Tibial nerve (tissue), 4 donors: ENCODE measurements around the gene HS3ST6. TPM values are rescaled to one million over a fixed set of nuclear protein-coding genes. Genes with fewer than 3 reads are reported as not detected.
A peak's percentile ranks its signal among the peaks of the same experiment; 100 is the strongest.

Experiments
- DNase-seq, 2 donors: peaks; one replicate each; pipeline ENCODE4 v3.0.0-alpha.2; 2019; ENCODE audit warnings: low spot score in 2 of 2
- H3K27ac ChIP-seq, 4 donors: fragments of 200-600 bp; sonication (generic) in 3 of 4; one replicate each; pipeline ENCODE4 v1.5.1; 2017 to 2019; ENCODE audit warnings: mild to moderate bottlenecking in 1 of 4
- H3K27me3 ChIP-seq, 2 donors: fragments of 200-600 bp; sonication (generic) in 1 of 2; one replicate each; pipeline versions ENCODE4 v1.5.1 to v1.6.0; 2017 to 2019
- H3K36me3 ChIP-seq, 3 donors: fragments of 200-600 bp; sonication (generic); one replicate each; pipeline ENCODE4 v1.5.1; 2018 to 2019
- H3K4me1 ChIP-seq, 4 donors: fragments of 200-600 bp; sonication (generic) in 3 of 4; one replicate each; pipeline ENCODE4 v1.5.1; 2017 to 2019
- H3K4me3 ChIP-seq, 4 donors: fragments of 200-600 bp; sonication (generic) in 3 of 4; one replicate each; pipeline ENCODE4 v1.5.1; 2017 to 2019; ENCODE audit warnings: mild to moderate bottlenecking in 1 of 4, moderate library complexity in 1 of 4
- H3K9me3 ChIP-seq, 4 donors: fragments of 200-600 bp; sonication (generic) in 3 of 4; one replicate each; pipeline ENCODE4 v1.5.1; 2017 to 2019
- EP300 ChIP-seq, 2 donors: sonication (generic); formaldehyde crosslinking; IDR thresholded peaks; one replicate each; pipeline ENCODE4 v1.6.1; 2017; ENCODE audit warnings: antibody characterized with exemption in 2 of 2, mild to moderate bottlenecking in 1 of 2
- POLR2A ChIP-seq, 2 donors: fragments of 450-650 bp; IDR thresholded peaks; one replicate each; pipeline ENCODE4 v1.6.1; 2017; ENCODE audit warnings: antibody characterized with exemption in 2 of 2, mild to moderate bottlenecking in 2 of 2, moderate library complexity in 2 of 2
- WGBS, 2 donors: methylation state at CpG; one replicate each; pipeline ENCODE4 v1.1.5; 2018; 5-methylcytosine and 5-hydroxymethylcytosine counted together
- small RNA-seq: library from RNA; depleted of rRNA; stranded (forward); fragments of <200 nt; gene quantifications from one replicate; pipeline ENCODE3, GENCODE V24; 2016
- total RNA-seq, 4 donors: library from RNA; depleted of rRNA; stranded (reverse); fragments of >200 nt; gene quantifications; one replicate each; pipeline ENCODE4 v1.1.0, GENCODE V29; 2016
- TF ChIP-seq, protein P1 (sequence below), 5 experiments: fragments of 200-600 bp in 3 of 5; fragments of 450-650 bp in 2 of 5; sonication (generic) in 3 of 5; IDR thresholded peaks; one replicate each; pipeline ENCODE4 v1.5.1; 2016 to 2019; ENCODE audit warnings: antibody characterized with exemption in 5 of 5, mild to moderate bottlenecking in 3 of 5, moderate library complexity in 2 of 5

The HS3ST6 gene
- total RNA-seq, 4 donors from 2014 or later, result not detected

GRCh38 chr16:1865902-1866690 lies 52.1 kb downstream of the HS3ST6 start:
- WGBS, 2 donors, result 66 to 69% methylated on average over 6 of the region's 6 CpGs
- no peaks in the 10 kb centered on the region for H3K4me1 ChIP-seq
- no peak for TF ChIP-seq POLR2A (IDR thresholded peaks at IDR 0.05)
- no peak overlapping the region for H3K27ac ChIP-seq
- no peaks in the 10 kb centered on the region for H3K9me3 ChIP-seq
- no peak overlapping the region for H3K4me3 ChIP-seq
- H3K27me3 ChIP-seq, result peaks cover 0 to 40% of the 10 kb centered on the region in 2 donors
- DNase-seq, result no peak
- no peaks in the 10 kb centered on the region for H3K36me3 ChIP-seq

- Histone ChIP-seq H3K9me3 (no peaks in the 10 kb centered on the region), H3K27ac (no peak overlapping the region), H3K4me1 (no peaks in the 10 kb centered on the region), H3K36me3 (no peaks in the 10 kb centered on the region), H3K4me3 (no peak overlapping the region), H3K27me3 (peaks cover 0 to 61% of the 10 kb centered on the region in 2 donors)
- no peak for DNase-seq
- 10% methylated on average over 4 of the region's 4 CpGs for WGBS, 2 donors
- no peak for TF ChIP-seq EP300 (IDR thresholded peaks at IDR 0.05)
- TF ChIP-seq, protein P1, sequence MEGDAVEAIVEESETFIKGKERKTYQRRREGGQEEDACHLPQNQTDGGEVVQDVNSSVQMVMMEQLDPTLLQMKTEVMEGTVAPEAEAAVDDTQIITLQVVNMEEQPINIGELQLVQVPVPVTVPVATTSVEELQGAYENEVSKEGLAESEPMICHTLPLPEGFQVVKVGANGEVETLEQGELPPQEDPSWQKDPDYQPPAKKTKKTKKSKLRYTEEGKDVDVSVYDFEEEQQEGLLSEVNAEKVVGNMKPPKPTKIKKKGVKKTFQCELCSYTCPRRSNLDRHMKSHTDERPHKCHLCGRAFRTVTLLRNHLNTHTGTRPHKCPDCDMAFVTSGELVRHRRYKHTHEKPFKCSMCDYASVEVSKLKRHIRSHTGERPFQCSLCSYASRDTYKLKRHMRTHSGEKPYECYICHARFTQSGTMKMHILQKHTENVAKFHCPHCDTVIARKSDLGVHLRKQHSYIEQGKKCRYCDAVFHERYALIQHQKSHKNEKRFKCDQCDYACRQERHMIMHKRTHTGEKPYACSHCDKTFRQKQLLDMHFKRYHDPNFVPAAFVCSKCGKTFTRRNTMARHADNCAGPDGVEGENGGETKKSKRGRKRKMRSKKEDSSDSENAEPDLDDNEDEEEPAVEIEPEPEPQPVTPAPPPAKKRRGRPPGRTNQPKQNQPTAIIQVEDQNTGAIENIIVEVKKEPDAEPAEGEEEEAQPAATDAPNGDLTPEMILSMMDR (IDR thresholded peaks at IDR 0.05), result peak; percentile 27 to 67 (median 51)
Measured at GRCh38 chr16:1863681-1864460, 54.3 kb downstream of the HS3ST6 start.

- TF ChIP-seq, protein P1 (IDR thresholded peaks at IDR 0.05), result no peak
- TF ChIP-seq POLR2A (IDR thresholded peaks at IDR 0.05) (no peak), EP300 (IDR thresholded peaks at IDR 0.05) (no peak)
- WGBS, 2 donors, result 77 to 81% methylated on average over 9 of the region's 9 CpGs
- H3K27me3 ChIP-seq, result peaks cover 0 to 70% of the 10 kb centered on the region in 2 donors
Measured at GRCh38 chr16:1862394-1862793, 55.8 kb downstream of the HS3ST6 start.

GRCh38 chr16:1861730-1862129 lies 56.5 kb downstream of the HS3ST6 start:
- H3K4me1 ChIP-seq, result no peaks in the 10 kb centered on the region
- no peak overlapping the region for H3K4me3 ChIP-seq
- no peak overlapping the region for H3K27ac ChIP-seq
- 70 to 76% methylated on average over 5 of the region's 5 CpGs for WGBS, 2 donors
- no peaks in the 10 kb centered on the region for H3K36me3 ChIP-seq
- no peak for DNase-seq
- TF ChIP-seq, protein P1 (IDR thresholded peaks at IDR 0.05), result no peak
- TF ChIP-seq EP300 (IDR thresholded peaks at IDR 0.05) (no peak), POLR2A (IDR thresholded peaks at IDR 0.05) (no peak)
- peaks cover 0 to 77% of the 10 kb centered on the region in 2 donors for H3K27me3 ChIP-seq
- no peaks in the 10 kb centered on the region for H3K9me3 ChIP-seq

More at GRCh38 chr16:1862394-1862793, 55.8 kb downstream of the HS3ST6 start:
- Histone ChIP-seq H3K9me3 (no peaks in the 10 kb centered on the region), H3K36me3 (no peaks in the 10 kb centered on the region), H3K4me1 (no peaks in the 10 kb centered on the region), H3K27ac (no peak overlapping the region), H3K4me3 (no peak overlapping the region)
- no peak for DNase-seq

Small RNA genes lying within 50 kb of the gene (small RNA-seq; reads per million reads assigned to genes)
- gene SNORA10 (not detected), gene SNORA64 (not detected)

Other genes starting within 250 kb of the HS3ST6 start
- 10 to 100 TPM; 15.0 to 28.9 (median 16.1) TPM for gene JPT2, start 240.1 kb downstream of the HS3ST6 start, total RNA-seq
- gene MAPK8IP3, start 212.2 kb downstream of the HS3ST6 start, total RNA-seq, result 100 to 1,000 TPM in 2 of 4 donors, 10 to 100 TPM in 2; 92.6 to 188 (median 99.5) TPM
- gene NME3, start 146.9 kb downstream of the HS3ST6 start, total RNA-seq, result 100 to 1,000 TPM; 113 to 198 (median 128) TPM
- 10 to 100 TPM; 13.2 to 41.4 (median 17.7) TPM for gene EME2, start 145.6 kb downstream of the HS3ST6 start, total RNA-seq
- 100 to 1,000 TPM in 1 of 4 donors, 10 to 100 TPM in 3; 58.1 to 121 (median 81.0) TPM for gene MRPS34, start 145.3 kb downstream of the HS3ST6 start, total RNA-seq
- gene SPSB3, start 135.8 kb downstream of the HS3ST6 start, total RNA-seq, result 100 to 1,000 TPM in 3 of 4 donors, 10 to 100 TPM in 1; 90.7 to 122 (median 112) TPM
- gene NUBP2, start 135.5 kb downstream of the HS3ST6 start, total RNA-seq, result 10 to 100 TPM; 73.5 to 93.9 (median 87.4) TPM
- 1 to 10 TPM in 1 of 4 donors, under 1 TPM in 1, not detected in 2; 0.63 to 1.6 TPM for gene IGFALS, start 124.7 kb downstream of the HS3ST6 start, total RNA-seq
- gene HAGH, start 91.6 kb downstream of the HS3ST6 start, total RNA-seq, result 100 to 1,000 TPM in 2 of 4 donors, 10 to 100 TPM in 2; 89.2 to 161 (median 100) TPM
- gene FAHD1, start 91.2 kb downstream of the HS3ST6 start, total RNA-seq, result 10 to 100 TPM; 17.5 to 44.1 (median 33.7) TPM
- gene MEIOB, start 46.3 kb downstream of the HS3ST6 start, total RNA-seq, result not detected
- 10 to 100 TPM; 22.5 to 46.1 (median 30.3) TPM for gene MSRB1, start 24.8 kb upstream of the HS3ST6 start, total RNA-seq
- gene RPL3L, start 36.3 kb upstream of the HS3ST6 start, total RNA-seq, result not detected
- 100 to 1,000 TPM in 2 of 4 donors, 10 to 100 TPM in 2; 86.9 to 136 (median 116) TPM for gene NDUFB10, start 41.1 kb upstream of the HS3ST6 start, total RNA-seq
- 1,000 to 10,000 TPM; 1,591 to 3,468 (median 1,745) TPM for gene RPS2, start 46.4 kb upstream of the HS3ST6 start, total RNA-seq
- gene RNF151, start 48.4 kb upstream of the HS3ST6 start, total RNA-seq, result not detected
- 10 to 100 TPM; 37.6 to 70.8 (median 46.2) TPM for gene TBL3, start 53.6 kb upstream of the HS3ST6 start, total RNA-seq
- gene NOXO1, start 63.1 kb upstream of the HS3ST6 start, total RNA-seq, result 1 to 10 TPM in 1 of 4 donors, not detected in 3; 3.9 TPM
- gene GFER, start 65.8 kb upstream of the HS3ST6 start, total RNA-seq, result 10 to 100 TPM; 13.4 to 20.2 (median 18.1) TPM
- 1 to 10 TPM in 1 of 4 donors, not detected in 3; 3.9 TPM for gene SYNGR3, start 71.6 kb upstream of the HS3ST6 start, total RNA-seq
- gene ZNF598, start 91.4 kb upstream of the HS3ST6 start, total RNA-seq, result 10 to 100 TPM; 37.0 to 83.1 (median 49.2) TPM
- gene NPW, start 101.4 kb upstream of the HS3ST6 start, total RNA-seq, result 1 to 10 TPM in 2 of 4 donors, not detected in 2; 3.0 to 3.1 TPM
- 10 to 100 TPM; 54.7 to 83.1 (median 64.9) TPM for gene NHERF2, start 108.5 kb upstream of the HS3ST6 start, total RNA-seq
- gene NTHL1, start 129.4 kb upstream of the HS3ST6 start, total RNA-seq, result 10 to 100 TPM; 22.8 to 56.7 (median 28.1) TPM
- gene TSC2, start 129.6 kb upstream of the HS3ST6 start, total RNA-seq, result 100 to 1,000 TPM in 2 of 4 donors, 10 to 100 TPM in 2; 75.4 to 507 (median 111) TPM
- 100 to 1,000 TPM; 207 to 542 (median 381) TPM for gene PKD1, start 217.5 kb upstream of the HS3ST6 start, total RNA-seq
- not detected for gene RAB26, start 230.2 kb upstream of the HS3ST6 start, total RNA-seq
- gene TRAF7, start 237.4 kb upstream of the HS3ST6 start, total RNA-seq, result 10 to 100 TPM; 29.1 to 53.7 (median 38.4) TPM